ENCODE data around the gene SH3PXD2A.
A peak's percentile ranks its signal among the peaks of the same experiment; 100 is the strongest.

SH3PXD2A gene

GRCh38 chr10:103759100-103759781 lies 96.1 kb downstream of the SH3PXD2A start:
- H3K27ac ChIP-seq = peak overlapping the region; percentile 68
- TF ChIP-seq, protein P1, sequence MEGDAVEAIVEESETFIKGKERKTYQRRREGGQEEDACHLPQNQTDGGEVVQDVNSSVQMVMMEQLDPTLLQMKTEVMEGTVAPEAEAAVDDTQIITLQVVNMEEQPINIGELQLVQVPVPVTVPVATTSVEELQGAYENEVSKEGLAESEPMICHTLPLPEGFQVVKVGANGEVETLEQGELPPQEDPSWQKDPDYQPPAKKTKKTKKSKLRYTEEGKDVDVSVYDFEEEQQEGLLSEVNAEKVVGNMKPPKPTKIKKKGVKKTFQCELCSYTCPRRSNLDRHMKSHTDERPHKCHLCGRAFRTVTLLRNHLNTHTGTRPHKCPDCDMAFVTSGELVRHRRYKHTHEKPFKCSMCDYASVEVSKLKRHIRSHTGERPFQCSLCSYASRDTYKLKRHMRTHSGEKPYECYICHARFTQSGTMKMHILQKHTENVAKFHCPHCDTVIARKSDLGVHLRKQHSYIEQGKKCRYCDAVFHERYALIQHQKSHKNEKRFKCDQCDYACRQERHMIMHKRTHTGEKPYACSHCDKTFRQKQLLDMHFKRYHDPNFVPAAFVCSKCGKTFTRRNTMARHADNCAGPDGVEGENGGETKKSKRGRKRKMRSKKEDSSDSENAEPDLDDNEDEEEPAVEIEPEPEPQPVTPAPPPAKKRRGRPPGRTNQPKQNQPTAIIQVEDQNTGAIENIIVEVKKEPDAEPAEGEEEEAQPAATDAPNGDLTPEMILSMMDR (conservative IDR thresholded peaks at IDR 0.05) = no peak
- TF ChIP-seq ZFX (IDR thresholded peaks at IDR 0.05) = no peak

- TF ChIP-seq, protein P1 (conservative IDR thresholded peaks at IDR 0.05) = no peak
- TF ChIP-seq ZFX (IDR thresholded peaks at IDR 0.05) = 0 out of 2 replicates have a peak, but pooled peaks have one; percentile 26
- peak overlapping the region; percentile 68 for H3K27ac ChIP-seq
Measured at GRCh38 chr10:103758294-103758681, 97.1 kb downstream of the SH3PXD2A start.

DNA sequence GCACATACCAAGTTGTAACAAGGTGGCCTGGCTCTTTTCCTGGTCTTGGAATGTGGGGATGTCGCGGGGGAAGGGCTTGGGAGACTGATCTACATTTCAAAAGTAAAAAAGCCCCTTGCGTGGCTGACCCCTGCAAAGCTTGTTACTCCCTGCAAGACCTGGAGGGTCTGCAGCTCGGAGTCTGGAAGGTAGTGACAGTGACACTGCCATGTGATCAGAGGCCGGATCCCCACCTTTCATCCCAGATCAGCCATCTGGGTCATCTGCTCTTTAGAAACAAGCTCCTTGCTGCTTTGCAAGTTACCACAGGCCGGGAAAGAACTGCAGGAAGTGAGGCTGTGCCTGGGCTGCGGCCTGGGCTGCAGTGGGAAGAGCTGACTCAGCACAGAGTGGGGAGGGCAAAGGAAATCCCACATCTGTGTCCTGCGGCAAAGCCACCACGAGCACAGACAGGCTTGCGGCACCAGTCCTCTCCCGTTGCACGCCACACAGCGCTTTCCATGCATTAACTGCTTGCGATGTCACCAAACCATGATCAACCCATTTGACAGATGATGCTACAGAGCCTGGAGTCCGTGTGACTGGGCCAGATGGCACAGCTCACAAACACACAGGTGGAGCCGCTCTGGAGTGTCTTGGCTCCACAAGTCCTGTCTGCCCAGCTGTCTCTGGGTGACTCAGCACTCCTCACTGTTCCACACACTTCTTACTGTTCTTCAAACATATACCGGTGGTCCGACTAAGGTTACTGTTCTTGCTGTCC lies 97.7 kb downstream of the SH3PXD2A start:
- no peak for TF ChIP-seq ZFX (IDR thresholded peaks at IDR 0.05)
- TF ChIP-seq, protein P1 (conservative IDR thresholded peaks at IDR 0.05) = no peak
- peak overlapping the region; percentile 68 for H3K27ac ChIP-seq

- H3K27ac ChIP-seq = no peak overlapping the region; the same call in 1 of the 2 replicates
- TF ChIP-seq ZFX (IDR thresholded peaks at IDR 0.05) = no peak
- TF ChIP-seq, protein P1 (conservative IDR thresholded peaks at IDR 0.05) = no peak
Measured at GRCh38 chr10:103756277-103756869, 99.0 kb downstream of the SH3PXD2A start.

GRCh38 chr10:103752680-103753248 lies 102.6 kb downstream of the SH3PXD2A start:
- no peak for TF ChIP-seq ZFX (IDR thresholded peaks at IDR 0.05)
- TF ChIP-seq, protein P1 (conservative IDR thresholded peaks at IDR 0.05) = peak; percentile 90
- no peak overlapping the region for H3K27ac ChIP-seq

DNA sequence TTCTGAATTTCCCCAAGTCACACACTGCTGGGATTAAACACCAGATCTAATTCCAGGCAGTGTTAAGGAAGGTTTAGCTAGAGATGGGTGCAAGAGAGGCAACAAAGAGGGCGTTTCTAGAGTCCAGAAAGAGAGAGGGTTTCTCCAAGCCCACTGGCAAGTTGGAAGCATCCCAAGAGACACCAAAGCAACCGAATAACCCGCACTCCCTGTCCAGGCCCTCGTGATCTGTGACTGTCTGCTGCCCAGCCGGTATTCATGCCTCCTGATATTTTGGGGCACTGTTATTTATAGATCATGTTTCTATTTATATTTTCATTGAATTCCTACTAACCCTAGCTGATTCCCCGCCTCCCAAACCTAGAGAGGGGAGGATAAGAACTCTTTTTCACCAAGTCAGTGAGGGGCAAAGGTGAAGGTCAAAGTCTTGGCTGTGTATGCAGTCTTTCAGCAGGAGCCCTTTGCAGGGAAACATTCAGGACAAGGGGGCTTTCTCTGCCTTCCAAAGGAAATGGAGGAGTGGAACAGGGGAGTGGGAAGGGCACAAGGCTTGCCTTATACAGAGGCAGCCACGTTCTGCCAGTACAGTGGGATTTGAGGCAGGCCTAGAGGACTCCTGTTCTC lies 103.6 kb downstream of the SH3PXD2A start:
- no peak overlapping the region for H3K27ac ChIP-seq
- TF ChIP-seq, protein P1 (conservative IDR thresholded peaks at IDR 0.05) = no peak
- TF ChIP-seq ZFX (IDR thresholded peaks at IDR 0.05) = no peak

Data from C4-2B (cell line).